Measurements from ENCODE around the gene ART5. TPM values are rescaled to one million over a fixed set of nuclear protein-coding genes. Genes with fewer than 3 reads are reported as not detected.

The ART5 gene
- total RNA-seq, 1 experiment from 2014 or later = 7.9 TPM

GRCh38 chr11:3685923-3686322 lies 44.1 kb upstream of the ART5 start:
- no peaks in the 10 kb centered on the region for H3K23me2 ChIP-seq (ENCODE audit: insufficient read length, low read depth, low read length, poor library complexity, severe bottlenecking)
- no peak overlapping the region for H3K4me2 ChIP-seq (ENCODE audit: insufficient read depth, insufficient read length, low read length)
- peaks cover 43 to 89% (median 74%) of the 10 kb centered on the region in 3 experiments for H3K36me3 Mint-ChIP-seq (ENCODE audit: insufficient read depth in 1 of 3, low read depth in 3 of 3)
- no peak overlapping the region for H2BK120ac ChIP-seq (ENCODE audit: low read depth, low read length, poor library complexity, severe bottlenecking)
- no peak for DNase-seq
- no peaks in the 10 kb centered on the region for H3K4me1 ChIP-seq (ENCODE audit: insufficient read depth, low read length)
- no peak overlapping the region for H3K18ac ChIP-seq (ENCODE audit: insufficient read length, low read depth, low read length)
- no peak for TF ChIP-seq CTCF (conservative IDR thresholded peaks at IDR 0.05)
- H2AK5ac ChIP-seq (ENCODE audit: insufficient read length, low read length) = no peak overlapping the region
- no peak overlapping the region for H3K56ac ChIP-seq (ENCODE audit: insufficient read length, low read depth, low read length)
- H3K79me1 ChIP-seq (ENCODE audit: insufficient read depth, low read depth, low read length, poor library complexity, severe bottlenecking) = no peaks in the 10 kb centered on the region
- H3T11ph ChIP-seq (ENCODE audit: low read length) = no peak overlapping the region
- no peak overlapping the region for H3K4me3 Mint-ChIP-seq
- no peaks in the 10 kb centered on the region for H3K79me2 ChIP-seq (ENCODE audit: insufficient read depth, low read length)
- no peak overlapping the region for H3K27ac ChIP-seq (ENCODE audit: insufficient read length, low read depth, low read length)
- H4K8ac ChIP-seq (replicated peaks; ENCODE audit: insufficient read length, low read depth, low read length) = no peak overlapping the region
- no peak overlapping the region for H2AFZ ChIP-seq (ENCODE audit: low read length)
- no peaks in the 10 kb centered on the region for H3K9me3 Mint-ChIP-seq
- H3K9ac ChIP-seq (ENCODE audit: extremely low read depth, insufficient read length, low read length) = no peak overlapping the region
- H2BK20ac ChIP-seq (ENCODE audit: low read depth, low read length, poor library complexity, severe bottlenecking) = no peak overlapping the region
- no peak overlapping the region for H2BK15ac ChIP-seq (ENCODE audit: low read depth, low read length)
- H2BK5ac ChIP-seq (ENCODE audit: insufficient read length, low read length) = no peak overlapping the region
- no peaks in the 10 kb centered on the region for H3K27me3 Mint-ChIP-seq (ENCODE audit: low read depth)
- no peak overlapping the region for H3K27ac Mint-ChIP-seq
- no peak overlapping the region for H4K5ac ChIP-seq (ENCODE audit: insufficient read length, low read depth, low read length)
- no peaks in the 10 kb centered on the region for H4K20me1 ChIP-seq (ENCODE audit: control insufficient read depth, insufficient read depth, insufficient read length)
- H3K27me3 ChIP-seq (ENCODE audit: insufficient read depth, low read length) = no peaks in the 10 kb centered on the region
- no peak overlapping the region for H4K91ac ChIP-seq (ENCODE audit: insufficient read length, low read depth, low read length)
- H3K9me3 ChIP-seq (ENCODE audit: control insufficient read depth, low read depth, low read length) = no peaks in the 10 kb centered on the region
- no peak overlapping the region for H3K23ac ChIP-seq (ENCODE audit: insufficient read length, low read depth, low read length)
- H3K4me1 Mint-ChIP-seq = no peaks in the 10 kb centered on the region
- H3K4ac ChIP-seq (ENCODE audit: low read depth, low read length) = no peak overlapping the region
- WGBS (ENCODE audit: extremely low coverage, insufficient read length, low lambda C conversion rate) = no CpG with 5 or more reads among the region's 7 CpGs
- H3K14ac ChIP-seq (ENCODE audit: insufficient read depth, low read length) = no peak overlapping the region
- no peak overlapping the region for H2BK12ac ChIP-seq (ENCODE audit: insufficient read length, low read depth, low read length)

All from H9 (cell line).